Effector memory CD8-positive, alpha-beta T cell (primary cell): ENCODE results near the gene NUP155.

Source experiments
- ATAC-seq: fragments of 150-1000 bp; cut with Tn5 transposase; replicated peaks from 2 replicates; pipeline ENCODE4 v1.10.0; 2021; ENCODE audit warnings: mild to moderate bottlenecking, moderate library complexity
- DNase-seq, 3 experiments: peaks; one replicate each; pipeline ENCODE4 v3.0.0; 2021
- H3K27ac Mint-ChIP-seq, 2 donors: one replicate each; pipeline ENCODE4 v1.8.0; 2022; ENCODE audit warnings: mild to moderate bottlenecking in 2 of 2, mixed read lengths in 2 of 2, moderate library complexity in 2 of 2
- H3K27me3 Mint-ChIP-seq, 2 donors: one replicate each; pipeline ENCODE4 v1.8.0; 2022; ENCODE audit warnings: mixed read lengths in 2 of 2
- H3K36me3 Mint-ChIP-seq: one replicate; pipeline ENCODE4 v1.8.0; 2022; ENCODE audit warnings: mild to moderate bottlenecking, moderate library complexity, mixed read lengths; ENCODE audit not compliant: insufficient read depth
- H3K4me1 Mint-ChIP-seq, 2 donors: one replicate each; pipeline ENCODE4 v1.8.0; 2022; ENCODE audit warnings: low read depth in 2 of 2, mixed read lengths in 2 of 2
- H3K4me3 Mint-ChIP-seq, 2 donors: one replicate each; pipeline ENCODE4 v1.8.0; 2022; ENCODE audit warnings: mild to moderate bottlenecking in 2 of 2, mixed read lengths in 2 of 2, moderate library complexity in 2 of 2
- H3K9me3 Mint-ChIP-seq, 2 donors: one replicate each; pipeline ENCODE4 v1.8.0; 2022; ENCODE audit warnings: mixed read lengths in 2 of 2

NUP155 gene

DNA sequence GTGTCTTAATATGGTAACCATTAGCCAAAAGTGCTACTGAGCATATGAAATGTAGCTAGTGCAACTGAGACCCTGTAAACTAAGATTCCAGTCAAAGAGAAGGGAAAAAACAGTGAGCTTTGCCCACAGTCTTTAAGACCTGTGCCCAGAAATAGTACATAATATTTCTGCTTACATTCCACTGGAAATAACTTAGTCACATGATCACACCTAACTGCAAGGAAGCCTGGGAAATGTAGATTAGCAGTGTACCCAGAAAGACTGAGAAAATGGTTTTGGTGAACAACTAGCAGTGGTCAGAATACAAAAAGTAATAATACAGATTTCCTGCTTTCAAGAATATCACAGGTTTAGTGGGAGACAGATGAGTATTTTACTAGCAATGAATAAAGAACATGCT lies 119.2 kb downstream of the NUP155 start:
- no peaks in the 10 kb centered on the region for H3K36me3 Mint-ChIP-seq
- peaks cover 6 to 12% of the 10 kb centered on the region in 2 donors for H3K4me1 Mint-ChIP-seq
- no peak for DNase-seq
- no peaks in the 10 kb centered on the region for H3K27me3 Mint-ChIP-seq
- no peak for ATAC-seq
- peak overlapping the region in 1 of 2 donors; percentile 9 for H3K27ac Mint-ChIP-seq
- H3K4me3 Mint-ChIP-seq = no peak overlapping the region
- H3K9me3 Mint-ChIP-seq = no peaks in the 10 kb centered on the region

DNA sequence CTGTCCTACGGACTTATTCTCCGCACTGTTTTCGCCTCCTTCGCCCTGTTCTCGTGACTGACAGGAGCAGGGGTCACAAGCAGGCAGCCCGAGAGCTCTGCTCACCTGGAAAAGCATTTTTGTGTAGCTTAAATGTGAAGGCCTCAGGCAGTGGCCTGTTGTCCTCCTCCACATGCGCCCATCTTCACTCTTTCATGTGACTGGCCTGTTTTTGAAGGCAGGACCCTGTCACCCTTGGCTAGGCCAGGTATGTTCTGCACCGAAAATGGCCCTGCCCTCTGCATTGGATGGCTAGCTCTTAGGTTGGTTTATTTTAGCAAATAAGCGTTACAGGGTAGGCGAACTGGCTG lies 121.1 kb downstream of the NUP155 start:
- H3K27me3 Mint-ChIP-seq = no peaks in the 10 kb centered on the region
- no peaks in the 10 kb centered on the region for H3K9me3 Mint-ChIP-seq
- DNase-seq (no peak), ATAC-seq (no peak)
- H3K27ac Mint-ChIP-seq = peak overlapping the region; percentile 97
- H3K4me3 Mint-ChIP-seq = peak overlapping the region; percentile 90 to 92
- H3K36me3 Mint-ChIP-seq = no peaks in the 10 kb centered on the region
- H3K4me1 Mint-ChIP-seq = peaks cover 6 to 12% of the 10 kb centered on the region in 2 donors

DNA sequence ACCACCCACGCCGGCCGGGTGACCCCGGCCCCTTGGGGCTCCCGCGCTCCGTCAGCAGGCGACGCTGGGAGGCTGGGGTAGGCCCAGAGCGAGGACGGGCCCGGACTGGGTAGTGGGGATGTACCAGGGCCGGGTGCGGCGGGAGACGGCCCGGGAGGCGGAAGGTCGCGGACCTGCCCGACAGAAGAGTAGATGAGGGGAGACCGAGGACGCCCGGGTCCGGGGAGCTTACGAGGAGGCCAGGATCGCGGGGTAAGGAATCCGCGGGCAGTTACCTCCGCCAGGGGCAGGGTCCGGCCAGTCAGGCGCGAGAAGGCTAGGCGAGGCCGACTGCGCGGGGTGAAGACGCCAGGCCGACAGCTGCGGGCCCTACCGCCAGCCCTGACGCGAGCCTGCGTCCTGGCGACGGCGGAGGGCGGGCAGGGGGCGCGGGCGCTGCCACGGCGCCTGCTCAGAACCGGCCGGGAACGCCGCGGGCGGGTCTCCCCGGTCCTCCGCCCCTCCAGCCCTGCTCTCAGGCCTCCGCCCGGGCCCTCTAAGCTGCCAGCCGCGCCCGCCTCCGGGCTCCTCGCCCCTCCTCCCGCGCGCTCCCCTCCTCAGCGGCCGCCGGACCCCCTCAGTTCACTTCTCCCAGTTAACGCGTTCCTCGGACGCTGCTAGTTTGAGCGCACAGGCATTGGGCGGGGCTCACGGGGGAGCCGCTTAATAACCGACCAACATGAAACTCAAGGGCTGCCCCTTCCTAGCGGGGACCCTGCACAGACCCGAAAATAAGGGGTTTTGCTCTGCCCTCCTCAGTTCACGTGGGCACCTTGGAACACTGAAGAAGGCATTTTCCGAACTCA lies 121.7 kb downstream of the NUP155 start, which contains the start of gene CPLANE1:
Gene CPLANE1, minus strand, starts transcription at position 407 of the 845 bp plus-strand sequence. CDS start 1,678 bp downstream, outside the sequence.
- peaks cover 6 to 12% of the 10 kb centered on the region in 2 donors for H3K4me1 Mint-ChIP-seq
- H3K27me3 Mint-ChIP-seq = no peaks in the 10 kb centered on the region
- DNase-seq = peak; percentile 41 to 53 (median 49)
- ATAC-seq = peak; percentile 83
- peak within 1 kb of the TSS; percentile 90 to 92 for H3K4me3 Mint-ChIP-seq
- H3K36me3 Mint-ChIP-seq = no peaks in the 10 kb centered on the region
- peak within 1 kb of the TSS; percentile 97 for H3K27ac Mint-ChIP-seq
- H3K9me3 Mint-ChIP-seq = no peaks in the 10 kb centered on the region

GRCh38 chr5:37248421-37248969 lies 122.4 kb downstream of the NUP155 start:
- H3K27me3 Mint-ChIP-seq = no peaks in the 10 kb centered on the region
- H3K4me3 Mint-ChIP-seq = peak overlapping the region; percentile 90 to 92
- no peak for ATAC-seq
- no peak for DNase-seq
- H3K4me1 Mint-ChIP-seq = peaks cover 6 to 12% of the 10 kb centered on the region in 2 donors
- no peaks in the 10 kb centered on the region for H3K36me3 Mint-ChIP-seq
- H3K27ac Mint-ChIP-seq = peak overlapping the region; percentile 97
- no peaks in the 10 kb centered on the region for H3K9me3 Mint-ChIP-seq

DNA sequence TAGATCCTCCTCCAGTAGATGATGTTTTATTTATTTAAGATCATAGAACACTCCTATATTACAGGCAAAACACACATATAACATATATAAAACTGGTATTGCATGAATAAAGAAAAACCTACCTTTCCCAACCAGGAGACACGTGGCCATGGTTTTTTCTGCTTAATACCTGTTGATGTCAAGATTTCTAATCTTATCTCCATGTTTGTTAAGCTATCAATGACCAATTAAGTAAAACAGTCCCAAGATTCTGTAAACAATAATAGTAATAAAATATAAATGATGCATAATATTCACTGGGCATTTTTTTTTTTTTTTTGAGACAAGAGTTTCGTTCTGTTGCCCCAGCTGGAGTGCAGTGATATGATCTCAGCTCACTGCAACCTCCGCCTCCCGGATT lies 123.4 kb downstream of the NUP155 start:
- ATAC-seq (no peak), DNase-seq (no peak)
- peaks cover 3% of the 10 kb centered on the region for H3K36me3 Mint-ChIP-seq
- peak overlapping the region; percentile 90 to 92 for H3K4me3 Mint-ChIP-seq
- peaks cover 6 to 12% of the 10 kb centered on the region in 2 donors for H3K4me1 Mint-ChIP-seq
- no peaks in the 10 kb centered on the region for H3K9me3 Mint-ChIP-seq
- H3K27ac Mint-ChIP-seq = peak overlapping the region; percentile 97
- no peaks in the 10 kb centered on the region for H3K27me3 Mint-ChIP-seq

- Mint-ChIP-seq H3K4me1 (peaks cover 6 to 12% of the 10 kb centered on the region in 2 donors), H3K27ac (no peak overlapping the region), H3K9me3 (no peaks in the 10 kb centered on the region), H3K36me3 (peaks cover 5% of the 10 kb centered on the region), H3K4me3 (peak overlapping the region in 1 of 2 donors; percentile 90), H3K27me3 (no peaks in the 10 kb centered on the region)
- ATAC-seq (no peak), DNase-seq (no peak)
These were observed 123.9 kb downstream of the NUP155 start for GRCh38 chr5:37247036-37247435.
